ENCODE data around the gene EEF1AKMT1.

DNA sequence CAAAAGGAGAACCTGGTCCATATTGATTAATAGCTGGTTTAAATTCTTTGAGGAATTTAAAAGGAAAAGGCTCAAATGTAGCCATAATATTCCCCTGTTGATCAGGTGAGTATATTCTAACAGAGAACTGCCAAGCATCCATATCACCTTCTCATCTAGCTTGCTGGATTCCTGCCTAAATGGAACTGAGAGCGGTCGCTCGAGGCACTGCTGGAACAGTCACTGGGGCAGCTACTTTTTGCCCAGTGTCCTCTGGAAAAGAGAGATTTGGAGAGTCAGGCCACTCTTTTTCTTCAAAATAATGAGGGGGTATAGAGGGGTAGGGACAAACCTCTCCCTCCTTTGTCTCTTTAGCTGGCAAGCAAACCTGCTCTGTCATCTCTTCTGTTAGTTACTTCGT is 89.7 kb downstream of the EEF1AKMT1 start:
- TF ChIP-seq POLR2AphosphoS5 (IDR thresholded peaks at IDR 0.05; ENCODE audit: low read depth, low read length) (no peak), FOXP2 (optimal IDR thresholded peaks at IDR 0.05; ENCODE audit: borderline replicate concordance, extremely low read depth, extremely low read length, insufficient read depth) (no peak), TAF1 (IDR thresholded peaks at IDR 0.05; ENCODE audit: borderline replicate concordance, insufficient read depth, low read length) (no peak), SIN3A (IDR thresholded peaks at IDR 0.05; ENCODE audit: borderline replicate concordance, insufficient read depth, low read length) (no peak)
- TF ChIP-seq, protein P1, sequence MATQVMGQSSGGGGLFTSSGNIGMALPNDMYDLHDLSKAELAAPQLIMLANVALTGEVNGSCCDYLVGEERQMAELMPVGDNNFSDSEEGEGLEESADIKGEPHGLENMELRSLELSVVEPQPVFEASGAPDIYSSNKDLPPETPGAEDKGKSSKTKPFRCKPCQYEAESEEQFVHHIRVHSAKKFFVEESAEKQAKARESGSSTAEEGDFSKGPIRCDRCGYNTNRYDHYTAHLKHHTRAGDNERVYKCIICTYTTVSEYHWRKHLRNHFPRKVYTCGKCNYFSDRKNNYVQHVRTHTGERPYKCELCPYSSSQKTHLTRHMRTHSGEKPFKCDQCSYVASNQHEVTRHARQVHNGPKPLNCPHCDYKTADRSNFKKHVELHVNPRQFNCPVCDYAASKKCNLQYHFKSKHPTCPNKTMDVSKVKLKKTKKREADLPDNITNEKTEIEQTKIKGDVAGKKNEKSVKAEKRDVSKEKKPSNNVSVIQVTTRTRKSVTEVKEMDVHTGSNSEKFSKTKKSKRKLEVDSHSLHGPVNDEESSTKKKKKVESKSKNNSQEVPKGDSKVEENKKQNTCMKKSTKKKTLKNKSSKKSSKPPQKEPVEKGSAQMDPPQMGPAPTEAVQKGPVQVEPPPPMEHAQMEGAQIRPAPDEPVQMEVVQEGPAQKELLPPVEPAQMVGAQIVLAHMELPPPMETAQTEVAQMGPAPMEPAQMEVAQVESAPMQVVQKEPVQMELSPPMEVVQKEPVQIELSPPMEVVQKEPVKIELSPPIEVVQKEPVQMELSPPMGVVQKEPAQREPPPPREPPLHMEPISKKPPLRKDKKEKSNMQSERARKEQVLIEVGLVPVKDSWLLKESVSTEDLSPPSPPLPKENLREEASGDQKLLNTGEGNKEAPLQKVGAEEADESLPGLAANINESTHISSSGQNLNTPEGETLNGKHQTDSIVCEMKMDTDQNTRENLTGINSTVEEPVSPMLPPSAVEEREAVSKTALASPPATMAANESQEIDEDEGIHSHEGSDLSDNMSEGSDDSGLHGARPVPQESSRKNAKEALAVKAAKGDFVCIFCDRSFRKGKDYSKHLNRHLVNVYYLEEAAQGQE (IDR thresholded peaks at IDR 0.05; ENCODE audit: insufficient read depth in 1 of 2, low read depth in 2 of 2, low read length in 2 of 2), result no peak
